ENCODE results near the gene SLC12A7.

- TF ChIP-seq POLR2AphosphoS5 (IDR thresholded peaks at IDR 0.05; ENCODE audit: borderline replicate concordance, low read depth, low read length), result no peak
- no peak for TF ChIP-seq EZH2 (IDR thresholded peaks at IDR 0.05)
- TF ChIP-seq FOXP2 (optimal IDR thresholded peaks at IDR 0.05; ENCODE audit: control extremely low read depth, extremely low read length, insufficient read depth), result no peak
These were observed 21.2 kb upstream of the SLC12A7 start for GRCh38 chr5:1133108-1133507.

Data from SK-N-MC (cell line).